ENCODE measurements around the gene ITPA. TPM values are rescaled to one million over a fixed set of nuclear protein-coding genes. Genes with fewer than 3 reads are reported as not detected.
A peak's percentile ranks its signal among the peaks of the same experiment; 100 is the strongest.

Gene ITPA
- total and polyA plus RNA-seq, 2 of the 13 experiments (the other 11 are each of a cell fraction or from before 2014, with no cell fraction given): 60.1 to 103 TPM

GRCh38 chr20:3248167-3248992, 39.1 kb downstream of the ITPA start (continued):
- TF ChIP-seq ZBTB4 (CRISPR knock-in tag; IDR thresholded peaks at IDR 0.05; ENCODE audit: borderline replicate concordance): peak; percentile 19; the same call in 1 of the 2 replicates
- TF ChIP-seq SMAD3 (CRISPR knock-in tag; IDR thresholded peaks at IDR 0.05): no peak
- TF ChIP-seq ARHGAP35 (CRISPR knock-in tag; IDR thresholded peaks at IDR 0.05; ENCODE audit: borderline replicate concordance): 0 out of 2 replicates have a peak, but pooled peaks have one; percentile 14
- TF ChIP-seq PLRG1 (conservative IDR thresholded peaks at IDR 0.05): no peak
- no peak for TF ChIP-seq ZNF724P (CRISPR knock-in tag; IDR thresholded peaks at IDR 0.05; ENCODE audit: borderline replicate concordance)
- no peak for TF ChIP-seq KMT2B (CRISPR knock-in tag; IDR thresholded peaks at IDR 0.05)
- no peak for TF ChIP-seq SNAPC5 (CRISPR knock-in tag; IDR thresholded peaks at IDR 0.05; ENCODE audit: borderline replicate concordance)
- TF ChIP-seq KDM6A (CRISPR knock-in tag; IDR thresholded peaks at IDR 0.05; ENCODE audit: low read depth): no peak
- TF ChIP-seq ZNF44 (CRISPR knock-in tag; IDR thresholded peaks at IDR 0.05): no peak
- 0 out of 4 replicates have a peak, but pooled peaks of 1 of the 2 experiments have one; percentile 22 for TF ChIP-seq HMGXB4 (CRISPR knock-in tag; IDR thresholded peaks at IDR 0.05; ENCODE audit: borderline replicate concordance in 1 of 2, low read depth in 1 of 2)
- 0 out of 2 replicates have a peak, but pooled peaks have one; percentile 36 for TF ChIP-seq ZNF878 (CRISPR knock-in tag; IDR thresholded peaks at IDR 0.05)
- no peak for TF ChIP-seq ZUFSP (CRISPR knock-in tag; IDR thresholded peaks at IDR 0.05; ENCODE audit: borderline replicate concordance)
- TF ChIP-seq PBX2 (CRISPR knock-in tag; IDR thresholded peaks at IDR 0.05): no peak
- no peak for TF ChIP-seq FOSL2 (CRISPR knock-in tag; IDR thresholded peaks at IDR 0.05)
- peak; percentile 25; the same call in 1 of the 2 replicates for TF ChIP-seq ZNF776 (CRISPR knock-in tag; IDR thresholded peaks at IDR 0.05)
- TF ChIP-seq MAFK (conservative IDR thresholded peaks at IDR 0.05 in 1 of 2, IDR thresholded peaks at IDR 0.05 in 1 of 2; ENCODE audit: low read length in 2 of 2): no peak
- 0 out of 2 replicates have a peak, but pooled peaks have one; percentile 48 for TF ChIP-seq IRX3 (CRISPR knock-in tag; IDR thresholded peaks at IDR 0.05; ENCODE audit: borderline replicate concordance, low read depth)
- TF ChIP-seq ZSCAN21 (CRISPR knock-in tag; IDR thresholded peaks at IDR 0.05; ENCODE audit: borderline replicate concordance): peak; percentile 59; the same call in 1 of the 2 replicates
- TF ChIP-seq ZNF460 (CRISPR knock-in tag; IDR thresholded peaks at IDR 0.05; ENCODE audit: borderline replicate concordance): peak; percentile 15; the same call in 1 of the 2 replicates
- TF ChIP-seq KDM2A (CRISPR knock-in tag; IDR thresholded peaks at IDR 0.05; ENCODE audit: borderline replicate concordance, low read depth): peak; percentile 96

All from HepG2 (cell line).